ENCODE measurements around the gene SPINT1. TPM values are rescaled to one million over a fixed set of nuclear protein-coding genes. Genes with fewer than 3 reads are reported as not detected.

SPINT1 gene
- total and polyA plus RNA-seq, 11 donors, result 0.11 to 3.4 (median 0.69) TPM; not detected in 1

- Histone ChIP-seq H3K36me3 (no peaks in the 10 kb centered on the region), H3K27ac (no peak overlapping the region), H3K27me3 (peaks cover 0 to 16% (median 7%) of the 10 kb centered on the region in 9 donors), H3K4me1 (peaks cover 0 to 16% (median 5%) of the 10 kb centered on the region in 12 donors), H3K4me3 (no peak overlapping the region), H3K9me3 (no peaks in the 10 kb centered on the region)
- ATAC-seq (no peak), DNase-seq (no peak)
- intact Hi-C loops (cut with DNase I), result no loop called here
- TF ChIP-seq POLR2A (IDR thresholded peaks at IDR 0.05), result no peak
- TF ChIP-seq, protein P1, sequence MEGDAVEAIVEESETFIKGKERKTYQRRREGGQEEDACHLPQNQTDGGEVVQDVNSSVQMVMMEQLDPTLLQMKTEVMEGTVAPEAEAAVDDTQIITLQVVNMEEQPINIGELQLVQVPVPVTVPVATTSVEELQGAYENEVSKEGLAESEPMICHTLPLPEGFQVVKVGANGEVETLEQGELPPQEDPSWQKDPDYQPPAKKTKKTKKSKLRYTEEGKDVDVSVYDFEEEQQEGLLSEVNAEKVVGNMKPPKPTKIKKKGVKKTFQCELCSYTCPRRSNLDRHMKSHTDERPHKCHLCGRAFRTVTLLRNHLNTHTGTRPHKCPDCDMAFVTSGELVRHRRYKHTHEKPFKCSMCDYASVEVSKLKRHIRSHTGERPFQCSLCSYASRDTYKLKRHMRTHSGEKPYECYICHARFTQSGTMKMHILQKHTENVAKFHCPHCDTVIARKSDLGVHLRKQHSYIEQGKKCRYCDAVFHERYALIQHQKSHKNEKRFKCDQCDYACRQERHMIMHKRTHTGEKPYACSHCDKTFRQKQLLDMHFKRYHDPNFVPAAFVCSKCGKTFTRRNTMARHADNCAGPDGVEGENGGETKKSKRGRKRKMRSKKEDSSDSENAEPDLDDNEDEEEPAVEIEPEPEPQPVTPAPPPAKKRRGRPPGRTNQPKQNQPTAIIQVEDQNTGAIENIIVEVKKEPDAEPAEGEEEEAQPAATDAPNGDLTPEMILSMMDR (IDR thresholded peaks at IDR 0.05), result no peak
- WGBS, 4 donors, result 85 to 91% (median 86%) methylated on average over 13 of the region's 13 CpGs
These were observed 28.1 kb downstream of the SPINT1 start for GRCh38 chr15:40871749-40872617.

GRCh38 chr15:40872791-40873693 lies 29.2 kb downstream of the SPINT1 start:
- Histone ChIP-seq H3K27me3 (peaks cover 0 to 16% (median 7%) of the 10 kb centered on the region in 9 donors), H3K9me3 (no peaks in the 10 kb centered on the region), H3K4me3 (peak overlapping the region in 10 of 12 donors; percentile 33 to 64 (median 58)), H3K4me1 (peaks cover 0 to 16% (median 5%) of the 10 kb centered on the region in 12 donors), H3K27ac (no peak overlapping the region), H3K36me3 (no peaks in the 10 kb centered on the region)
- 61 to 67% (median 63%) methylated on average over 30 to 33 of the region's 33 CpGs for WGBS, 4 donors
- TF ChIP-seq, protein P1 (IDR thresholded peaks at IDR 0.05), result no peak
- no peak for TF ChIP-seq POLR2A (IDR thresholded peaks at IDR 0.05)
- intact Hi-C loops (cut with DNase I), result no loop called here
- DNase-seq (no peak), ATAC-seq (no peak)

DNA sequence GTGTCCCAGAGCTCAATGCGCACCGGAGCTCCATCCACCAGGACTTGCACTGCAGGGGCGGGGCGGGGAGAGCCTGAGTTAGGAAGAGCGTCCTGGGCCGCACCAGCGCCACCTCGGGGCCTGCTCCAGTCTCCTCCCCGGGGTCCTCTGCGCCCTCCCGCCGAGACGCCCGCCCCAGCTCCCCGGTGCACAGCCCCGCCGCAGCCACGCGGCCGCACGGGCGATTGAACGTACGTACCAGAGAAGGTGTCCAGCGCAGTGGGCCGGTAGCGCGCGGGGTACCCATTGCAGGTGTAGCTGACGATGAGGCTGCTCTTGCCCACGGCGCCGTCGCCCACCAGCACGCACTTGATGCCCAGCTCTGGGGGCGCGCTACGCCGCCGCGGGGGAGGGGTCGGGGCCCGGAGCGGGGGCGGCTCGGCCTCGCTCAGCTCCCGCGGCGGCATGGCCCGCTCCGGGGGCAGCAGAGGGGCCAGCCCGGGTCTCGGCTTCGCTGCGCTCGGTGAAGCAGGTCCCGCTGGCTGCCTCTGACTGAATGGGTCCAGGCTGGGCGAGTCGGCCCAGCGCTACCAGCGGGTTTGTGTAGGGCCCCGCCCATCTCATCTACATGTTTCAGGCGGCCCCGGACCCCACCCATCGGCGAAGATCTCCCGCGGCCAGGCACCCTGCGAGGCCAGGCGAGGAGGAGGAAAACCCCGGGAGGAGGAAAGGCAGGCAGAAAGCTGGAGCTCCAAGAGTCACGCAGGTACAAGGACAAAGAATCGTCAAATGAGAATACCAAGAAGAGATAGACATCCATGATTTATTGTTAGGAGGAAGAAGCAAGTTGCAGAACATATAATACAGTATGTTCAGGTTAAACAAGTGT lies 30.1 kb downstream of the SPINT1 start, which contains the start of gene RHOV:
TSS of gene RHOV (minus strand) at position 541 of the 868 bp plus-strand sequence. CDS start at position 446, 95 bp downstream.
- peak in 3 of 4 donors; percentile 58 to 89 (median 84) for ATAC-seq
- Histone ChIP-seq H3K27ac (no peak within 1 kb of the TSS), H3K4me1 (peaks cover 0 to 16% (median 5%) of the 10 kb centered on the region in 12 donors), H3K27me3 (peaks cover 0 to 16% (median 7%) of the 10 kb centered on the region in 9 donors), H3K9me3 (no peaks in the 10 kb centered on the region), H3K4me3 (peak within 1 kb of the TSS; percentile 33 to 64 (median 52)), H3K36me3 (no peaks in the 10 kb centered on the region)
- intact Hi-C loops (cut with DNase I), result no loop called here
- no peak for TF ChIP-seq POLR2A (IDR thresholded peaks at IDR 0.05)
- TF ChIP-seq, protein P1 (IDR thresholded peaks at IDR 0.05), result peak in 7 of 12 donors; percentile 6 to 41 (median 27)
- peak; percentile 28 to 75 (median 48) for DNase-seq
- 1% methylated on average over 27 to 74 of the region's 74 CpGs for WGBS, 4 donors
